WTC11 (cell line): Measurements from ENCODE around the gene B3GAT1. TPM values are rescaled to one million over a fixed set of nuclear protein-coding genes. Genes with fewer than 3 reads are reported as not detected.

Source experiments
- ATAC-seq: fragments of 200-7000 bp; cut with Tn5 transposase; 2 replicates; pipeline ENCODE4 v1.10.0; 2021; ENCODE audit warnings: mild to moderate bottlenecking, moderate library complexity
- CTCF ChIA-PET: fragments of 300-600 bp; sonication (Branson Sonifier 250); formaldehyde crosslinking; loops from one replicate; lab custom pipeline; 2021; ENCODE audit warnings: antibody characterized with exemption; lab: Charles Lee
- POLR2A ChIA-PET: fragments of 350-600 bp; sonication (Branson Sonifier 250); formaldehyde crosslinking; loops from one replicate; lab custom pipeline; 2021; ENCODE audit warnings: antibody characterized with exemption; lab: Charles Lee
- DNase-seq: peaks from one replicate; pipeline ENCODE4 v3.0.0; 2021; ENCODE audit warnings: low spot score
- H3K27ac Mint-ChIP-seq: 2 replicates; pipeline ENCODE4 v1.8.0; 2021; ENCODE audit warnings: mixed read lengths
- H3K27me3 Mint-ChIP-seq: 2 replicates; pipeline ENCODE4 v1.8.0; 2021; ENCODE audit warnings: low read depth, mild to moderate bottlenecking, moderate library complexity, mixed read lengths
- H3K36me3 Mint-ChIP-seq: 2 replicates; pipeline ENCODE4 v1.8.0; 2021; ENCODE audit warnings: mixed read lengths
- H3K4me1 Mint-ChIP-seq: 2 replicates; pipeline ENCODE4 v1.8.0; 2022; ENCODE audit warnings: mixed read lengths
- H3K4me3 Mint-ChIP-seq: 2 replicates; pipeline ENCODE4 v1.8.0; 2021; ENCODE audit warnings: mild to moderate bottlenecking, moderate library complexity, mixed read lengths
- H3K9me3 Mint-ChIP-seq: 2 replicates; pipeline ENCODE4 v1.8.0; 2021; ENCODE audit warnings: mixed read lengths
- AR ChIP-seq: fragments of 250-450 bp; sonication (Bioruptor Pico); IDR thresholded peaks from 2 replicates; pipeline ENCODE4 v1.9.0; 2021; ENCODE audit warnings: mild to moderate bottlenecking
- ATF1 ChIP-seq: sonication (generic); formaldehyde crosslinking; IDR thresholded peaks from 2 replicates; pipeline ENCODE4 v1.8.1; 2023; ENCODE audit warnings: mild to moderate bottlenecking, moderate library complexity, missing genetic modification reagents
- ETV6 ChIP-seq: sonication (generic); formaldehyde crosslinking; IDR thresholded peaks from 2 replicates; pipeline ENCODE4 v1.8.1; 2022; ENCODE audit warnings: mild to moderate bottlenecking, missing genetic modification reagents
- FOXK1 ChIP-seq: sonication (generic); formaldehyde crosslinking; IDR thresholded peaks from 2 replicates; pipeline ENCODE4 v1.8.0; 2022; ENCODE audit warnings: mild to moderate bottlenecking, moderate library complexity, missing genetic modification reagents
- FOXP1 ChIP-seq: sonication (generic); formaldehyde crosslinking; IDR thresholded peaks from 2 replicates; pipeline ENCODE4 v1.8.0; 2022; ENCODE audit warnings: missing genetic modification reagents, mild to moderate bottlenecking, moderate library complexity, borderline replicate concordance
- GABPB1 ChIP-seq: sonication (generic); formaldehyde crosslinking; IDR thresholded peaks from 2 replicates; pipeline ENCODE4 v1.8.1; 2023; ENCODE audit warnings: mild to moderate bottlenecking, missing genetic modification reagents
- KAT7 ChIP-seq: sonication (generic); formaldehyde crosslinking; IDR thresholded peaks from 2 replicates; pipeline ENCODE4 v1.8.1; 2023; ENCODE audit warnings: missing genetic modification reagents, mild to moderate bottlenecking, borderline replicate concordance
- MXD4 ChIP-seq: fragments of 250-450 bp; sonication (Bioruptor Pico); IDR thresholded peaks from 2 replicates; pipeline ENCODE4 v1.8.0; 2021; ENCODE audit warnings: mild to moderate bottlenecking, moderate library complexity, borderline replicate concordance
- NR1H2 ChIP-seq: sonication (generic); formaldehyde crosslinking; IDR thresholded peaks from 2 replicates; pipeline ENCODE4 v1.9.0; 2021; ENCODE audit warnings: mild to moderate bottlenecking, moderate library complexity, missing genetic modification reagents
- NR2C2 ChIP-seq: sonication (generic); formaldehyde crosslinking; IDR thresholded peaks from 2 replicates; pipeline ENCODE4 v1.8.0; 2022; ENCODE audit warnings: mild to moderate bottlenecking, missing genetic modification reagents
- OVOL2 ChIP-seq: fragments of 250-450 bp; sonication (Bioruptor Pico); IDR thresholded peaks from 2 replicates; pipeline ENCODE4 v1.9.0; 2021; ENCODE audit warnings: mild to moderate bottlenecking, borderline replicate concordance
- RELA ChIP-seq: sonication (generic); formaldehyde crosslinking; IDR thresholded peaks from 2 replicates; pipeline ENCODE4 v1.8.1; 2022; ENCODE audit warnings: missing genetic modification reagents, mild to moderate bottlenecking, borderline replicate concordance
- ZMAT4 ChIP-seq: fragments of 250-450 bp; sonication (Bioruptor Pico); IDR thresholded peaks from 2 replicates; pipeline ENCODE4 v1.9.0; 2021; ENCODE audit warnings: mild to moderate bottlenecking
- ZNF121 ChIP-seq: sonication (generic); formaldehyde crosslinking; IDR thresholded peaks from 2 replicates; pipeline ENCODE4 v1.8.0; 2023; ENCODE audit warnings: missing genetic modification reagents
- ZNF317 ChIP-seq: sonication (generic); formaldehyde crosslinking; IDR thresholded peaks from 2 replicates; pipeline ENCODE4 v1.8.1; 2023; ENCODE audit warnings: low read depth, mild to moderate bottlenecking, moderate library complexity, missing genetic modification reagents, borderline replicate concordance
- total RNA-seq: library from RNA; stranded (reverse); gene quantifications from 3 replicates; pipeline ENCODE4 v1.2.3, GENCODE V29; 2021
- TF ChIP-seq, protein P1 (sequence below): fragments of 200-600 bp; IDR thresholded peaks from 2 replicates; pipeline ENCODE4 v1.8.0; 2022; ENCODE audit warnings: antibody characterized with exemption
- TF ChIP-seq, protein P2 (sequence below): sonication (generic); formaldehyde crosslinking; IDR thresholded peaks from 2 replicates; pipeline ENCODE4 v1.8.1; 2022; ENCODE audit warnings: low read depth, mild to moderate bottlenecking, moderate library complexity, missing genetic modification reagents, borderline replicate concordance
- TF ChIP-seq, protein P3 (sequence below): sonication (generic); formaldehyde crosslinking; IDR thresholded peaks from 2 replicates; pipeline ENCODE4 v1.8.0; 2022; ENCODE audit warnings: mild to moderate bottlenecking, missing genetic modification reagents
- TF ChIP-seq, protein P4 (sequence below): fragments of 250-450 bp; sonication (Bioruptor Pico); IDR thresholded peaks from 2 replicates; pipeline ENCODE4 v1.9.0; 2021; ENCODE audit warnings: moderate library complexity, mild to moderate bottlenecking, inconsistent platforms, borderline replicate concordance

B3GAT1 gene
- total RNA-seq, 1 experiment from 2014 or later: 30.0 TPM

- Mint-ChIP-seq H3K27ac (no peak overlapping the region), H3K4me3 (no peak overlapping the region), H3K4me1 (peaks cover 23% of the 10 kb centered on the region), H3K27me3 (peaks cover 6% of the 10 kb centered on the region; the same call in 1 of the 2 replicates), H3K36me3 (no peaks in the 10 kb centered on the region), H3K9me3 (0 out of 2 replicates have a peak, but pooled peaks cover 8% of the 10 kb centered on the region)
- CTCF ChIA-PET: no interaction called here
- TF ChIP-seq ZNF317 (CRISPR knock-in tag) (no peak), FOXP1 (no peak), AR (no peak)
- TF ChIP-seq, protein P1, sequence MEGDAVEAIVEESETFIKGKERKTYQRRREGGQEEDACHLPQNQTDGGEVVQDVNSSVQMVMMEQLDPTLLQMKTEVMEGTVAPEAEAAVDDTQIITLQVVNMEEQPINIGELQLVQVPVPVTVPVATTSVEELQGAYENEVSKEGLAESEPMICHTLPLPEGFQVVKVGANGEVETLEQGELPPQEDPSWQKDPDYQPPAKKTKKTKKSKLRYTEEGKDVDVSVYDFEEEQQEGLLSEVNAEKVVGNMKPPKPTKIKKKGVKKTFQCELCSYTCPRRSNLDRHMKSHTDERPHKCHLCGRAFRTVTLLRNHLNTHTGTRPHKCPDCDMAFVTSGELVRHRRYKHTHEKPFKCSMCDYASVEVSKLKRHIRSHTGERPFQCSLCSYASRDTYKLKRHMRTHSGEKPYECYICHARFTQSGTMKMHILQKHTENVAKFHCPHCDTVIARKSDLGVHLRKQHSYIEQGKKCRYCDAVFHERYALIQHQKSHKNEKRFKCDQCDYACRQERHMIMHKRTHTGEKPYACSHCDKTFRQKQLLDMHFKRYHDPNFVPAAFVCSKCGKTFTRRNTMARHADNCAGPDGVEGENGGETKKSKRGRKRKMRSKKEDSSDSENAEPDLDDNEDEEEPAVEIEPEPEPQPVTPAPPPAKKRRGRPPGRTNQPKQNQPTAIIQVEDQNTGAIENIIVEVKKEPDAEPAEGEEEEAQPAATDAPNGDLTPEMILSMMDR: no peak
- TF ChIP-seq, protein P2, sequence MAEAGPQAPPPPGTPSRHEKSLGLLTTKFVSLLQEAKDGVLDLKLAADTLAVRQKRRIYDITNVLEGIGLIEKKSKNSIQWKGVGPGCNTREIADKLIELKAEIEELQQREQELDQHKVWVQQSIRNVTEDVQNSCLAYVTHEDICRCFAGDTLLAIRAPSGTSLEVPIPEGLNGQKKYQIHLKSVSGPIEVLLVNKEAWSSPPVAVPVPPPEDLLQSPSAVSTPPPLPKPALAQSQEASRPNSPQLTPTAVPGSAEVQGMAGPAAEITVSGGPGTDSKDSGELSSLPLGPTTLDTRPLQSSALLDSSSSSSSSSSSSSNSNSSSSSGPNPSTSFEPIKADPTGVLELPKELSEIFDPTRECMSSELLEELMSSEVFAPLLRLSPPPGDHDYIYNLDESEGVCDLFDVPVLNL: no peak
- TF ChIP-seq, protein P3, sequence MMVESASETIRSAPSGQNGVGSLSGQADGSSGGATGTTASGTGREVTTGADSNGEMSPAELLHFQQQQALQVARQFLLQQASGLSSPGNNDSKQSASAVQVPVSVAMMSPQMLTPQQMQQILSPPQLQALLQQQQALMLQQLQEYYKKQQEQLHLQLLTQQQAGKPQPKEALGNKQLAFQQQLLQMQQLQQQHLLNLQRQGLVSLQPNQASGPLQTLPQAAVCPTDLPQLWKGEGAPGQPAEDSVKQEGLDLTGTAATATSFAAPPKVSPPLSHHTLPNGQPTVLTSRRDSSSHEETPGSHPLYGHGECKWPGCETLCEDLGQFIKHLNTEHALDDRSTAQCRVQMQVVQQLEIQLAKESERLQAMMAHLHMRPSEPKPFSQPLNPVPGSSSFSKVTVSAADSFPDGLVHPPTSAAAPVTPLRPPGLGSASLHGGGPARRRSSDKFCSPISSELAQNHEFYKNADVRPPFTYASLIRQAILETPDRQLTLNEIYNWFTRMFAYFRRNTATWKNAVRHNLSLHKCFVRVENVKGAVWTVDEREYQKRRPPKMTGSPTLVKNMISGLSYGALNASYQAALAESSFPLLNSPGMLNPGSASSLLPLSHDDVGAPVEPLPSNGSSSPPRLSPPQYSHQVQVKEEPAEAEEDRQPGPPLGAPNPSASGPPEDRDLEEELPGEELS (CRISPR knock-in tag): no peak
- POLR2A ChIA-PET: no interaction called here
- ATAC-seq (no peak), DNase-seq (no peak)
Measured at GRCh38 chr11:134347441-134347840, 64.6 kb downstream of the B3GAT1 start.

DNA sequence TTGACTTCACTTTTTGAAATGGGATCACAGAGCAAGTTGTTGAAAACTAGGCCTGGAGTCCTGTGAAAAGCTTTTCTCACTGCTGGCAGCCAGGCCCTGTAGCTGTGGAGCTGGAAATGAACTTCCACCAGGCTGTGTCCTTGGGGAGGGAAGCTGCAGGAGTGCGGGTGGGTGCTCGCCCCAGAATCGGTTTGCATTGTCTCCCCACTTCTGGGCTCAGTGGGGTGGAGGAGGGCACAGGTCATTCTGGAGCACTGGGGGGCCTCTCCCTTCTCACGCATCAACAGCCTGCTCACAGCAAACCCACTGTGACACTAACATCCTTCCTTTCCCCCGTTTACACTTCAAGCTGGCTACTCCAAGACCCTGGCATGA lies 65.1 kb downstream of the B3GAT1 start:
- no peak overlapping the region for H3K27ac Mint-ChIP-seq
- TF ChIP-seq, protein P2: no peak
- TF ChIP-seq MXD4 (CRISPR knock-in tag) (no peak), ATF1 (CRISPR knock-in tag) (no peak), ETV6 (no peak), NR2C2 (CRISPR knock-in tag) (no peak), ZNF121 (CRISPR knock-in tag) (no peak), OVOL2 (CRISPR knock-in tag) (no peak), RELA (no peak), GABPB1 (no peak), FOXK1 (CRISPR knock-in tag) (no peak), KAT7 (CRISPR knock-in tag) (no peak), ZMAT4 (no peak), NR1H2 (CRISPR knock-in tag) (no peak)
- TF ChIP-seq, protein P3 (CRISPR knock-in tag): no peak
- TF ChIP-seq, protein P4, sequence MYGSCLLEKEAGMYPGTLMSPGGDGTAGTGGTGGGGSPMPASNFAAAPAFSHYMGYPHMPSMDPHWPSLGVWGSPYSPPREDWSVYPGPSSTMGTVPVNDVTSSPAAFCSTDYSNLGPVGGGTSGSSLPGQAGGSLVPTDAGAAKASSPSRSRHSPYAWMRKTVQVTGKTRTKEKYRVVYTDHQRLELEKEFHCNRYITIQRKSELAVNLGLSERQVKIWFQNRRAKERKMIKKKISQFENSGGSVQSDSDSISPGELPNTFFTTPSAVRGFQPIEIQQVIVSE (CRISPR knock-in tag): no peak

More for the DNA sequence above, 65.1 kb downstream of the B3GAT1 start:
- ATAC-seq (no peak), DNase-seq (no peak)
- Mint-ChIP-seq H3K27me3 (peaks cover 6% of the 10 kb centered on the region; the same call in 1 of the 2 replicates), H3K36me3 (no peaks in the 10 kb centered on the region), H3K9me3 (0 out of 2 replicates have a peak, but pooled peaks cover 8% of the 10 kb centered on the region), H3K4me3 (no peak overlapping the region), H3K4me1 (peaks cover 23% of the 10 kb centered on the region)
- CTCF ChIA-PET: no interaction called here
- POLR2A ChIA-PET: no interaction called here
